GM11168 (cell line): ENCODE results near the gene CCDC71.

Experiments used
- in situ Hi-C: fragments of 300-500 bp; cut with MboI; formaldehyde crosslinking; loops from one replicate; pipeline ENCODE4 v1.12.0; 2022; ENCODE audit warnings: low sequenced_read_pairs; ENCODE audit not compliant: unreplicated experiment

CCDC71 gene

DNA sequence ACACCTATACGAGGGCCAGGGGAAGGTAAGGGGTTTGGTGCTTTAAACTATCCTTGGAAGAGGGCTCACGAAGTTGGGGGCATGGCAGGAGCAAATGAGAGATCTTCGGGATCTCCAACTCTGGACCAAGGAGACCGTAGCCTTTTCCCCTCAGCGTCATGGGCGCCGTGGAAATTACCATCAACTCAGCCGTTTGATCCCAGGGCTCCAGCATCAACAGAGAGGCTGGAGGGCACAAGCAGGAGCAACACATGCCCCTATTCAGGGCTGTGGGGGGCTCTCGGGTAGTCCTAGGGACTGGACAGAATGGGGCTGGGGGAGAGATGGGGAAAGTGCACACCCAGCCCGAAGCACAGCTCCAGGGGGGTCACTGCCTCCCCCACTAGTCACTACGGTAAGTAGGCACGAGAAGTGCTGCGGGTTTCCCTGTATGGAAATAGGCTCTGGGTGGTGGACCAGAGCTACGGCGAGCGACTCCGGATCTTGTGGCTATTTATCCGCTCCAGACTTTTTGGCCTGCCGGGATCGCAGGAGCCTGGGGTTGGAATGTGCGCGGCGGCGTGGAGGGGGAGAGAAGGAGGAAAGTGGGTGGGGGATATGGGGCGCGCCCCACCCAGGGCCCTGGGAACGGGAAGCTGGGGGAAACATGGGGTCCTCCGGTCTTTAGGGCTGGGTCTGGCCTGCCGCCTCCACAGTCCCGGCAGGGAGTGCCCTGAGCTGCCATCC lies 32.7 kb downstream of the CCDC71 start:
- in situ Hi-C loops = no loop called here

DNA sequence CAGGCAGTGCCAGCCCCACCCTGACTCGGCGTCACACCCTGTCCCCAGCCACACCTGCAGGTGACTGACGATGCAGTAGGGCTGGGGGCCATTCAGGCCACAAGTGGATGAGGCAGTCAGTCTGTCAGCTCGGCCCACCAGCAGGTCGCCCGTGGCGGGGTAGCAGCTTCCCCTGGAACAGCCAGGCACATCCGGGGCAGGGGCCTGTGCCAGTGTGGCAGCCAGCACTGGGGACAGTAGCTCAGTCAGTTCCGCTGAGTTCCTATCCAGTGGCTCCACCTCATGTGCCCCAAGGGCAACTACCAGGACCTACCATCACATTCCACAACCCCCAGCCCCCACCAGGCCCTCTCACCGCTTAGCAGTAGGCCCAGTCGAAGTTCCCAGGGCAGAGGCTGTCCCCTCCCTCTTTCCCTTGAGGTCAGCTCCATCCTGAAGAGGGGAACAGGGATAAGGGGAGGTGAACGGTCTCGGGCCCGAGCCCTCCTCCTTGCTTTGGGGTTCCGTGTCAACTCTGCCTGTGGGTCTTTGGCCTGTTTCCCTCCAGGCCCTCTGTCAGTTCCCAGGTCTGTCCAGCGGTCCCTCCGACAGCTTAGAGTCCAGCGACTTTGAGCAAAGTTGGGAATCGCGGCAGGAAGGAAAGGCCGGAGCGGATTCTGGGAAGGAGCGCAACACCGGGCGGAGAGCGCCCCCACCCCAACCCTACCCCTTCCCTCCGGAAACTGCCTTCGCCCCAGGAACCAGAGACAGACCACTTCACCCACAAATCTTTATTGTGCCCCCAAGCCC lies 33.5 kb downstream of the CCDC71 start, which contains the start of gene LAMB2:
LAMB2 (minus strand) TSS at position 614 of the 789 bp plus-strand sequence; CDS start at position 431, 183 bp downstream.
- in situ Hi-C loops = no loop called here

DNA sequence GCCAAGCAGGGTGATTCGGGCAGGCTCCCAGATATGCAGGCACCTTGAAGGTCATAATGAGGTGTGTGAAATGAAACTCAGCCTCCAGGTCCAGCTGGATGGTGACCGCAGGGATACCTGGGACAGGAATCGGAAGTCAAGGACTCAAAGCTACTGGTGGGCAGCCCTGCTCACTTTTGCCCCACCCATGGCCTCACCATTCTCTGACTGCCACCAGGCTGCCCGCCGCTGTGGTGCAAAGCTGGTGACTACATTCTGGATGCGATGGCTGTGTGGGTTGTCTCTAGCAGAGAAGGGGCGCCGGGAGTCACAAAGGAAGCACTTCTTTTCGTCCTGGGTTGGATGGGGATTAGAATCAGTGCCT lies 34.1 kb downstream of the CCDC71 start:
- in situ Hi-C loops = no loop called here

DNA sequence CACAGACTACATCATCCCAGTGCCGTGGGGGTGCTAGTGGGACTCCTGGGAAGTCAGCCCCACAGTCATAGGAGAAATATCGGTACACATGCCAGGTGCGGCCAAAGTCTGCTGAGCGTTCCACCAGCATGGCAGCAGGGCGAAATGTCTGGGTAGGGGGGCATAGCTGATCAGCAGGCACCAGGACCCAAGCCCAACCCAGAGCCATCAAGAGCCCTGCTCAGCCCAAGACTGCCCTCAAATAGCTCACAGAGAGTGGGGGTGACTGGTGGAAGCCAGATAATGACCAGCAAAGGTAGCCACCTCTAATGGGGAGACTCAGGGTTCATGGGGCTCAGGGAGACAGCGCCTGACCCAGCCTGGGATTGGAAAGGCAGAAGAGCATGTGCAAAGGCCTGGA lies 34.6 kb downstream of the CCDC71 start:
- in situ Hi-C loops = no loop called here

DNA sequence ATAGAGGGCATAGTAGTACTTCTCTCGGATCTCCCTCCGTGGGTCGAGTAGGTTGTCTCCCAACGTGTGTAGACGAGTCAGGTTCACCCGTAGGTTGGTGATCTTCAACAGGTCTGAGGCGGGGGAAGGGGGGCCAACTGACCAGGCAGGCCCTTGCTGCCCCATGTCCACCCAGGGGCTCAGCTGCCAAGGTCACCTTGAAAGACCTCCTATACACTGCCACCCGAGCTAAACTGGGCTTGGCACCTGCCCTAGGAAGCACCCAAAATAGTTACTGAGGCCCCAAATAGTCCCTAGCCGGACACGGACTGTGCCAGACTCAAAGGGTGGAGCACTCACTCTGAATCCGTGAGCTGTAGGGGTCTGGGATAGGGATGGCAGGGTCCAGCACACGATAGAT lies 35.1 kb downstream of the CCDC71 start:
- in situ Hi-C loops = no loop called here

DNA sequence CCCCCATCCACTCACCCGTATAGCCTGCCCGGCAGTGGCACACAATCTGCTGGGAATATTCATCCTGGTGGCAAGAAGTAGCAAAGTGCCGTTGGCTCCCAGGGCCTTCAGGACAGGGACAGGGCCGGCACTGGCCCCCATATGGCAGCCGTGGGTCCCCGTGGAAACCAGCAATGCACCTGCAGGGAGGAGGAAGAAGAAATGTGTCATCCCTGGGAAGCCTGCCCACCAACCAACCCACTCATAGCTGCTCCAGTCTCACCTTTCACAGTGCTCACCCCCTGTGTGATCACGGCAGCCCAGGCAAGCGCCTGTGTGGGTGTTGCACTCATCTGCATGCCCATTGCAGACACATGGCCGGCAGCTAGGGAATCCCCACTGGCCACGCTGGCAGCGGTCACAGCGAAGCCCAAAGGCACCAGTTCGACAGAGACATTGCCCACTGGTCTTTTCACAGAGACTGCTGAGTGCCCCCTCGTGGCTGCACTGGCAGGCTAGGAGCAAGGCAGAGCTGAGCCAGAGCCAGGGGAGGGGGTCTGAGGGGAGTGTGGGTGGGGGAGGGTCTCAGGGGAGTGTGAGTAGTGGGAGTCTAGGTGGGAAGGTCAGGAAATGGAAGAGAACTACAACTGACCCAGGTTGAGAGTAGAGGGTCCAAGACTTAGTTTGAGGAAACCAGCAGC lies 41.0 kb downstream of the CCDC71 start:
- in situ Hi-C loops = no loop called here

DNA sequence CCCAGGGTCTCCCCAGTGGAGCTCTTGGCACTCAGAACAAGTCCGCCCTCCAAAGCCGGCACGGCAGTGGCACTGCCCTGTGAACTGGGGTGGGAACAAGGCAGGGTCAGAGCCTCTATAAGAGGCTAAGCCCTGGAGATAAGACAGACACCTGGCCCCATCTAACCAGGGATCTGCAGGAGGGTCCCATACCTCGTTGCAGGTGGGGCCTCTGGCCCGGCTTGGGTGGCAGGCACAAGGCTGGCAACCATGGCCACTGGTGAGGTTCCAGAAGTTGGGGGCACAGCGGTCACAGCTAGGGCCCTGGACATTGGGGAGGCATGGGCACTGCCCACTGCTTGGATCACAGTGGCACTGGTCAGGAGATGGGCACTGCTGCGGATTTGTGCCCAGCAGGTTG lies 41.9 kb downstream of the CCDC71 start:
- in situ Hi-C loops = no loop called here

DNA sequence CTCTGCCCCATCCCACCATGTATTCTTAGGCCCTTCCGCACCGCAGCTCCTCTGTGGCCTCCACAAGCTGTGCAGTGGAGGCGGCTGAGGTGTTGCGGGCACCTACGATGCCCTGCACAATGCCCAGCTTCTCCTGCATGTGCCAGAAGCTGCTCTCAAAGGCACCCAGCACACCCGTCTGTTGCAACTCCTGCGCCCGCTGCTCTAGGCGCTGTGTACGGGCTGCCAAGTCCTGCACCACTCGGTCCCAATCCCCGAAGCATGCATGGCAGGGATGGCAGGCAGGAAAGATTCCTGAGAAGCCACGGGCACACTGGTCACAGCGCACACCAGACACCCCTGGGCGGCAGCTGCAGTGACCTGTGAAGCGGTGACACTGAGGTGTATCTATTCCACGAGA lies 42.4 kb downstream of the CCDC71 start:
- in situ Hi-C loops = no loop called here

DNA sequence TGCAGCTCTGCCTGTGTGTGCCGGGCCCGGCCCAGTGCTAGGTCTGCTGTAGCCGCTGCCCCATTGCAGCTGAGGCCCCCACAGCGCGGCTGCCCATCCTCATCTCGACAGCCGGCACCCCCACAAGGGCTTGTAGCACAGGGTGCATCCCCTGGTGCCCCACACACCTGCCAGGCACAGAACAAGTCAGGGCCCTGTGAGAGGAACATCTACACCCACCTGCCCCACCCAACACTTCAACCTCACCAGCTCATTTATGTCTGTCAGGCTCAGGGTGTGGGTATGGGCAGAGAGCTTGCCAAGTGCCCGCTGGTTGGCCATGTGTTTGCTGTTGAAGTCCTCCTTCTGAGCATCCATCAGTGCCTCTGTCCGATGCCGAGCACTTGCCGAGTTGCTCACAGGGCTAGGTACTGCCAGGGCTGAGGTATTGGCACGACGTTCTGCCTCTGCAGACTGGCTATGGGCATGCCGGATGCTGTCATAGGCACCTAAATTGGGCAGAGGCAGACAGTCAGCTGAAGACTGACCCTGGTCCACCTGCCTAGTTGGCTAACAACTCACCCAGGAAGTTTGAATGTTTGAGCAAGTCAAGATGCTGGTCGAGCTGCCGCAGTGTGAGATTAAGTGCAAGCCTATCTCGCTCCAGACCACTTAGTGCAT lies 43.1 kb downstream of the CCDC71 start:
- in situ Hi-C loops = no loop called here

DNA sequence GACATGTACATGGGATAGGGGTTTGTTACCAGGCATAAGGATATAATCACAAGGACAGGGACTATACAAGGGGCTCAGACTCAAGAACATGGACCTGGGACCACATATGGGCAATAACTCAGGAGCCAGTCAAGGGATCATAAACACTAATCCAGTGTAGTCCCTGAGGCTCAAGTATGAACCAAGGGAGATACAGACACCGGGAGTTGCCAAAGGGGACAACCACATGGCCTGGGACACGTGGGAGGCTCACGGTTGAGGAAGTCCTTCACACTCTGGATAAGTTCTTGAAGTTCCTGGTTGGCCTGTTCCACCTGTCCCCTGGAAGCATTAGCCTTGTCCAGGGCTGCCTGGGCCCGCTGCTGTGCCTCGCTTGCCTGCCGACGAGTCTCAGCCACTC lies 43.7 kb downstream of the CCDC71 start:
- in situ Hi-C loops = no loop called here

DNA sequence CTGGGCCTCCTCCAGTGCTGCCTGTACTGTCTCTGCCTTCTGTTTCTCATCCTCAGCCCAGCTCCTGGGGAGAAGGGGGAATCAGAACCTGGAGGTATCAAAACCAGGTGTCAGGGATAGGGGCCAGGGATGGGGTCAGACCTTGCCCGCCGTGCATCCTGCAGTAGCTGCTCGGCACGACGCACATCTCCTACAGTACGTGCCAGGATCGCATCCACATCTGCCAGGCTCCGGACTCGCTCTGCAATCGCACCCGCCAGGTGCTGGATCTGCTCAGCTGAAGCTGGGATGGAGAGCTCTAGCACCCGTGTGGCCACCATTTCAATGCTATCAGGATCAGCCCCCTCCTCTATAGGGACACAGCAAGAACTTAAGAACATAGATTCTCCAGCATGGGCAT lies 44.1 kb downstream of the CCDC71 start:
- in situ Hi-C loops = no loop called here

DNA sequence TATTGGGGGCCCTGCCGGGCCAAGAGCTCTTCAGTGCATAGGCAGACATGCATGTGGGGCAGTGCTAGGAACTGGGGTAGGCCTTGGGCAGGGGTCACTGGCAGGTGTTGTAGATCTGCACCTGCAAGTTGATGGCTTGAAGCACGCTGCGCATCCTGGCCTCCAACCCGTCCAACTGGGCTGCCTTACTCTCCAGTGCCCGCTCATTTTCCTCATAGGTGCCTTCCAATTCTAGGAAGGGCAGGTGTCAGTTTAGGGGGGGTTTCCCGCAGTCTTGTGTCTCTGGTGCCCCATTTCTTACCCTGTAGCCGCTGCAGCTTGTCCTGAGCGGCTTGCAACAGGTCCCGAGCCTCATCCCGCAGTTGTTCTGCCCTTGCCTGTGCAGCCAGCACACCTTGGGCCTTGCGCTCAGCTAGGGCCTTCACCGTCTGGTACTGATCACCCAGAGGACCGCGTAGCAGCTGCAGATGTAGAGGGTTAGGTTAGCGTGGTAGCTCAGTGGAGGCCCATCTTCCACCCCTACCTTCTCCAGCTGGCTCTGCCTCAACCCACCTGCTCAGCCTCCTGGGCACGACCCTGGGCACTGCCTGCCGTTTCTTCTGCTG lies 44.9 kb downstream of the CCDC71 start:
- in situ Hi-C loops = no loop called here

DNA sequence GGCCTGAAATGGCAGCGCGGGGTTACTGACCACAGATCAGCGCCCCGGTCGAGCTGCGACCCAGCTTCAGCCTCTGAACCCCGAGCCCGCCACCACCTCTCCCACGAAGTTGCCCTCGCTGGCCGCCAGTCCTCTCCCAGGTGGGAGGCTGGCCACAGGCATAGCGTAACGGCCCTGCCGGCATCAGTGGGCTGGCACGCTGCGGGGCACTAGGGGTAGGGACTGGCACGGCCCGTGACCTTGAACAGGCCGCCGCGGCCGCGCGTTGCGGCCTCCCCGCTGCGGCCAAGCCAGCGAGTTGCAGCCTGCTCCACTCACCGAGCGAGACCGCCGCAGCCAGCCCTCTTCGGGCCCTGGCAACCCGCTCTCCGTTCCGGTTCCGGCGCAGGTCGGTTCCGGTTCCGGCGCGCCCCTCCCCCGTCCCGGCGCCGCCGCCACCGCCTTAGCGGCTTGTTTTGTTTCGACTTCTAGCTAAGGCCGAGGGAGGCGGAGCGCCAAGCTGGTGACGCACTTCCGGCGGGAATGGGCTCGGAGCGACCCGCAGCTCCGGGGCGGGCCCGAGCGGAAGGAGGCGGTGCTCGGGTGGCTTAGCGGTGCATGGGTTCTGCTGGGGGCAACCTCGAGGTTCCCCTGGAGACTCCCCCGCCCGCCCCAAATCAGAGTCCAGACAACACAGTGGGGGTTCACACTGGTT lies 45.5 kb downstream of the CCDC71 start, which contains the start of gene USP19:
USP19 (minus strand) TSS at position 386 of the 694 bp plus-strand sequence. CDS start 1,678 bp downstream, outside the sequence.
- in situ Hi-C loops = no loop called here

DNA sequence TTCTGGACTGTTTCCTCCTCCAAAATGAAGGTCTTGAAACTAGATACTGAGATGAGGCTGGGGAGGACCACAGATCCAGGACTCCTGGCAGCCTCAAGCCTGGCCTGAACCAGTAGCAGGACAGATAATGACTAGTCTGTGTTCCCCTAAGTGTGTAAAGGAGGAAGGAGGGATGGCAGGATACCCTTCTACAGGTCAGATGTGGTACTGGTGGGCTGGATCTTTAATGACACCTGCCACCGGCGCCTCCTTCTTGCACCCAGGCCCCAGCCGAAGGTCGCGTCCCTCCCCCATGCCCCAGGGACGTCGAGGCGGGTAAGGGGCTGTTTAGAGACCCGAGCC lies 46.1 kb downstream of the CCDC71 start:
- in situ Hi-C loops = no loop called here

DNA sequence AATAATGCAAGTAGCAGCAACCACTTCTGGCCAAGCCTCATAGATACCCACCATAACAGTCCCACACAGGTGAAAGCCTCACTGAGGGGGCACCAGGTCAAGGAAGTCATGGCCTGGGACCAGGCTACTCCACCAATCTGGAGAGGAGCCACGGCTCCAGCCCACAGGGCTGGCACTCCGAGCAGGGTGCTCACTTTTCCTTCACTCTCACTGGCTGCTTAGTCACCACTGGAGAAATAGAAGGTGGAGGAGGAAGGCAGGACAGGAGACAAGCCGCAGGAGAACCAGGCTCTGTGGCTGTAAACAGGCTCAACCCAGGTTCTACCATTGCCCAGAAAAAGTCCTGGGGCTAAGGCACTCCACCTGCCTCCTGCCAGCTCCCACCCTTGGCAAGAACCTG lies 46.7 kb downstream of the CCDC71 start:
- in situ Hi-C loops = no loop called here

DNA sequence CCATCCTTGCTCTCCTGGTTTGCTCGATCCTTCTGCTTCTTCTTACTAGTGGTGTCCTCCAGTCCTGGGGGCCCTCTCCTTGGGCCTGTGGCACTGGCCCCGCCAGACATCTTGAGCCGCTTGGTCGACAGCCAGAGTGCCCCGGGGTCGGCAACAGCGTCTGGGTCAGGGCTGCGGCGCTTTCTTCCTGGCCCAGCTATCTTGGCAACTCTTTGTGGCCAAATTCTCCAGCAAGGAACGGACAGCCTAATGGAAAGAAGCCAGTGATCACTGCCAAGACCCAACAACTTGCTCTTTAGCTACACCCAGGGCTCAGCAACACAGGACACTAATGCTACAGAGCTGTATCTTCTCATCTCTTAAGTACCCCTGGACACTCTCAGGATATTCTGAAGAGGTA lies 47.1 kb downstream of the CCDC71 start:
- in situ Hi-C loops = no loop called here
